ENCODE data around the gene KAT8. TPM values are rescaled to one million over a fixed set of nuclear protein-coding genes. Genes with fewer than 3 reads are reported as not detected.

The KAT8 gene
- total and polyA plus RNA-seq, 10 of the 15 experiments (the other 5 are each of a cell fraction or from before 2014, with no cell fraction given), result 5.5 to 55.8 (median 39.6) TPM

- TF ChIP-seq MEF2A (IDR thresholded peaks at IDR 0.05; ENCODE audit: insufficient read depth, low read depth, low read length) (0 out of 2 replicates have a peak, but pooled peaks have one; percentile 51), BCL11A (IDR thresholded peaks at IDR 0.05; ENCODE audit: low read depth, low read length) (peak; percentile 82), USF1 (IDR thresholded peaks at IDR 0.05; ENCODE audit: borderline replicate concordance, extremely low read length, insufficient read depth, low read depth, low read length) (no peak), POLR2AphosphoS5 (IDR thresholded peaks at IDR 0.05; ENCODE audit: low read length) (peak; percentile 100), SP1 (IDR thresholded peaks at IDR 0.05; ENCODE audit: low read depth, low read length) (peak; percentile 89), TCF12 (IDR thresholded peaks at IDR 0.05; ENCODE audit: low read depth, low read length) (peak; percentile 96), GATAD2B (conservative IDR thresholded peaks at IDR 0.05; ENCODE audit: low read depth) (0 out of 2 replicates have a peak, but pooled peaks have one; percentile 36), KAT2A (conservative IDR thresholded peaks at IDR 0.05; ENCODE audit: control insufficient read depth, low read depth, low read length) (no peak), RBBP5 (conservative IDR thresholded peaks at IDR 0.05) (peak; percentile 64; the same call in 1 of the 2 replicates), FOXK2 (IDR thresholded peaks at IDR 0.05) (peak; percentile 100), IKZF1 (conservative IDR thresholded peaks at IDR 0.05) (peak; percentile 45), PRDM15 (CRISPR knock-in tag; IDR thresholded peaks at IDR 0.05) (peak; percentile 63; the same call in 1 of the 2 replicates), YBX1 (IDR thresholded peaks at IDR 0.05) (no peak), WRNIP1 (IDR thresholded peaks at IDR 0.05; ENCODE audit: borderline replicate concordance, low read depth, low read length) (no peak), FOXM1 (IDR thresholded peaks at IDR 0.05; ENCODE audit: low read depth, low read length) (peak; percentile 84), CHD2 (IDR thresholded peaks at IDR 0.05; ENCODE audit: borderline replicate concordance, low read depth, low read length) (no peak; the same call in 1 of the 2 replicates), ZNF217 (IDR thresholded peaks at IDR 0.05) (no peak), JUNB (IDR thresholded peaks at IDR 0.05) (no peak), CEBPZ (IDR thresholded peaks at IDR 0.05; ENCODE audit: low read depth, low read length) (0 out of 2 replicates have a peak, but pooled peaks have one; percentile 23)
- TF ChIP-seq, protein P1, sequence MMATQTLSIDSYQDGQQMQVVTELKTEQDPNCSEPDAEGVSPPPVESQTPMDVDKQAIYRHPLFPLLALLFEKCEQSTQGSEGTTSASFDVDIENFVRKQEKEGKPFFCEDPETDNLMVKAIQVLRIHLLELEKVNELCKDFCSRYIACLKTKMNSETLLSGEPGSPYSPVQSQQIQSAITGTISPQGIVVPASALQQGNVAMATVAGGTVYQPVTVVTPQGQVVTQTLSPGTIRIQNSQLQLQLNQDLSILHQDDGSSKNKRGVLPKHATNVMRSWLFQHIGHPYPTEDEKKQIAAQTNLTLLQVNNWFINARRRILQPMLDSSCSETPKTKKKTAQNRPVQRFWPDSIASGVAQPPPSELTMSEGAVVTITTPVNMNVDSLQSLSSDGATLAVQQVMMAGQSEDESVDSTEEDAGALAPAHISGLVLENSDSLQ (IDR thresholded peaks at IDR 0.05), result no peak
- TF ChIP-seq, protein P2, sequence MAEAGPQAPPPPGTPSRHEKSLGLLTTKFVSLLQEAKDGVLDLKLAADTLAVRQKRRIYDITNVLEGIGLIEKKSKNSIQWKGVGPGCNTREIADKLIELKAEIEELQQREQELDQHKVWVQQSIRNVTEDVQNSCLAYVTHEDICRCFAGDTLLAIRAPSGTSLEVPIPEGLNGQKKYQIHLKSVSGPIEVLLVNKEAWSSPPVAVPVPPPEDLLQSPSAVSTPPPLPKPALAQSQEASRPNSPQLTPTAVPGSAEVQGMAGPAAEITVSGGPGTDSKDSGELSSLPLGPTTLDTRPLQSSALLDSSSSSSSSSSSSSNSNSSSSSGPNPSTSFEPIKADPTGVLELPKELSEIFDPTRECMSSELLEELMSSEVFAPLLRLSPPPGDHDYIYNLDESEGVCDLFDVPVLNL (IDR thresholded peaks at IDR 0.05; ENCODE audit: low read depth, low read length), result 0 out of 2 replicates have a peak, but pooled peaks have one; percentile 10
Observed at GRCh38 chr16:31179747-31180459, 62.4 kb downstream of the KAT8 start, which contains the start of gene FUS (continued).

Measured in GM12878 (cell line).